Smooth muscle cell (in vitro differentiated cells): ENCODE measurements around the gene CCDC85C. TPM values are rescaled to one million over a fixed set of nuclear protein-coding genes. Genes with fewer than 3 reads are reported as not detected.

Source experiments
- DNase-seq: peaks from one replicate; lab custom pipeline; 2025; ENCODE audit not compliant: unreplicated experiment; lab: John Stamatoyannopoulos, UW
- H2AFZ ChIP-seq: fragments of 200-600 bp; sonication (generic); 2 replicates; pipeline ENCODE4 v1.6.0; 2016; ENCODE audit warnings: antibody characterized with exemption, low read depth, mild to moderate bottlenecking
- H3F3A ChIP-seq: fragments of 200-600 bp; sonication (generic); 2 replicates; pipeline ENCODE4 v1.6.0; 2017; ENCODE audit warnings: antibody characterized with exemption, low read depth
- H3K27ac ChIP-seq: fragments of 200-600 bp; sonication (generic); 2 replicates; pipeline ENCODE4 v1.5.1; 2016; ENCODE audit warnings: low read depth, mild to moderate bottlenecking
- H3K27me3 ChIP-seq: fragments of 200-600 bp; sonication (generic); 2 replicates; pipeline ENCODE4 v1.6.1; 2016; ENCODE audit warnings: low read depth, mild to moderate bottlenecking
- H3K36me3 ChIP-seq: fragments of 200-600 bp; sonication (generic); 2 replicates; pipeline ENCODE4 v1.5.1; 2016; ENCODE audit warnings: low read depth
- H3K4me1 ChIP-seq: fragments of 200-600 bp; sonication (generic); 2 replicates; pipeline ENCODE4 v1.5.1; 2016; ENCODE audit warnings: low read depth
- H3K4me2 ChIP-seq: fragments of 200-600 bp; sonication (generic); 2 replicates; pipeline ENCODE4 v1.6.0; 2016; ENCODE audit warnings: mild to moderate bottlenecking
- H3K4me3 ChIP-seq: fragments of 200-600 bp; sonication (generic); 2 replicates; pipeline ENCODE4 v1.5.1; 2016; ENCODE audit warnings: mild to moderate bottlenecking
- H3K79me2 ChIP-seq: fragments of 200-600 bp; sonication (generic); 2 replicates; pipeline ENCODE4 v1.6.0; 2016; ENCODE audit warnings: low read depth, mild to moderate bottlenecking
- H3K9ac ChIP-seq: fragments of 200-600 bp; sonication (generic); 2 replicates; pipeline ENCODE4 v1.6.0; 2016; ENCODE audit warnings: low read depth
- H3K9me3 ChIP-seq: fragments of 200-600 bp; sonication (generic); replicated peaks from 2 replicates; pipeline ENCODE4 v1.5.1; 2016; ENCODE audit warnings: low read depth
- H4K20me1 ChIP-seq: fragments of 200-600 bp; sonication (generic); 2 replicates; pipeline ENCODE4 v1.6.0; 2016; ENCODE audit warnings: low read depth
- CTCF ChIP-seq: fragments of 200-600 bp; sonication (generic); IDR thresholded peaks from 2 replicates; pipeline ENCODE4 v1.5.1; 2017; ENCODE audit warnings: borderline replicate concordance, mild to moderate bottlenecking, antibody characterized with exemption; ENCODE audit not compliant: insufficient read depth, poor library complexity, severe bottlenecking
- WGBS: methylation state at CpG from one replicate; pipeline ENCODE4 v1.1.7; 2016; ENCODE audit warnings: low lambda C conversion rate; 5-methylcytosine and 5-hydroxymethylcytosine counted together
- polyA plus RNA-seq: library from polyadenylated mRNA; unstranded; fragments of >200 nt; fragmentation: Nextera tagmentation; extraction: Ambion mirVana; gene quantifications from 2 replicates; pipeline ENCODE4 v1.2.1, GENCODE V29; 2016
- total RNA-seq: library from RNA; depleted of rRNA; stranded (reverse); fragments of >200 nt; gene quantifications from 2 replicates; pipeline ENCODE4 v1.2.3, GENCODE V29; 2014

CCDC85C gene
- total and polyA plus RNA-seq, 2 experiments from 2014 or later: 4.0 to 6.5 TPM

GRCh38 chr14:99479906-99480869 is 123.8 kb downstream of the CCDC85C start, which contains the start of gene SETD3:
Gene SETD3 (minus strand): TSS chr14:99480859. CDS start chr14:99465805, 15,054 bp downstream.
- no peaks in the 10 kb centered on the region for H3K27me3 ChIP-seq
- WGBS: 1% methylated on average over 46 of the region's 122 CpGs
- peak; percentile 32 for DNase-seq
- peak within 1 kb of the TSS; percentile 94 for H3K4me2 ChIP-seq
- H3K79me2 ChIP-seq: peaks cover 84% of the 10 kb centered on the region
- no peaks in the 10 kb centered on the region for H3K9me3 ChIP-seq
- H3F3A ChIP-seq: peaks cover 15% of the 10 kb centered on the region
- H3K27ac ChIP-seq: peak within 1 kb of the TSS; percentile 97
- peak within 1 kb of the TSS; percentile 98 for H3K9ac ChIP-seq
- peak within 1 kb of the TSS; percentile 75 for H2AFZ ChIP-seq
- peaks cover 81% of the 10 kb centered on the region for H4K20me1 ChIP-seq
- H3K36me3 ChIP-seq: no peaks in the 10 kb centered on the region
- H3K4me3 ChIP-seq: peak within 1 kb of the TSS; percentile 94
- H3K4me1 ChIP-seq: peaks cover 35% of the 10 kb centered on the region
- TF ChIP-seq CTCF: no peak

GRCh38 chr14:99479160-99479905 is 124.7 kb downstream of the CCDC85C start:
- peak overlapping the region; percentile 94 for H3K4me3 ChIP-seq
- peak overlapping the region; percentile 80 for H3K4me2 ChIP-seq
- H3K79me2 ChIP-seq: peaks cover 84% of the 10 kb centered on the region
- no peak for DNase-seq
- H3F3A ChIP-seq: peaks cover 15% of the 10 kb centered on the region
- 23% methylated on average over 18 of the region's 18 CpGs for WGBS
- peaks cover 81% of the 10 kb centered on the region for H4K20me1 ChIP-seq
- H3K27me3 ChIP-seq: no peaks in the 10 kb centered on the region
- peak overlapping the region; percentile 79 for H3K9ac ChIP-seq
- no peaks in the 10 kb centered on the region for H3K9me3 ChIP-seq
- H3K27ac ChIP-seq: peak overlapping the region; percentile 82
- no peaks in the 10 kb centered on the region for H3K36me3 ChIP-seq
- no peak overlapping the region for H2AFZ ChIP-seq
- no peak for TF ChIP-seq CTCF
- H3K4me1 ChIP-seq: peaks cover 35% of the 10 kb centered on the region

DNA sequence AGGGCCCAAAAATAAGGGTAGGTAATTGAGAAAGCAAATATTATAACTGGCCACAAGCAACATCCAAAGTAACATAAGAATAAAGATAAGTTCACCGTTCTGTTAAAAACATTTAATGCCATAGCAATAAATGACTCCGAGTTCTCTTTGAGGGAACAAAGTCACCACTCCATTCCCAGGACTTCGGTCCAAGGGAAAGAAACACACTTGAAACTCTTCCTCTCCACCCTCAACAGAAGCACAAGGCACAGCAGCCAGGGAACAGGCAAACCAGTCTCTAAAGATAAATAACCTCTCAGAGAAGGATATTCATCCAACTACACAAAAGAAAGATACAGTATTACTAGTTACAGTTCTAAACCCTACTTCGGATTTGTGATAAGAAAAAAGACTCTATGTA is 125.9 kb downstream of the CCDC85C start:
- Histone ChIP-seq H3K4me3 (peak overlapping the region; percentile 94), H3K27me3 (no peaks in the 10 kb centered on the region), H3K4me2 (peak overlapping the region; percentile 80), H3K36me3 (no peaks in the 10 kb centered on the region), H3K9ac (no peak overlapping the region), H3K79me2 (peaks cover 84% of the 10 kb centered on the region), H2AFZ (no peak overlapping the region), H3K4me1 (peaks cover 35% of the 10 kb centered on the region), H4K20me1 (peaks cover 81% of the 10 kb centered on the region), H3F3A (peaks cover 15% of the 10 kb centered on the region), H3K9me3 (no peaks in the 10 kb centered on the region), H3K27ac (no peak overlapping the region)
- DNase-seq: no peak
- no peak for TF ChIP-seq CTCF
- WGBS: 81% methylated on average over 4 of the region's 4 CpGs
